PC-9 (cell line): ENCODE data around the gene PIGC.

Source experiments
- CTCF ChIP-seq: fragments of 200-600 bp; sonication (generic); conservative IDR thresholded peaks from 2 replicates; pipeline ENCODE4 v1.6.1; 2017; ENCODE audit warnings: mixed run types, antibody characterized with exemption, mild to moderate bottlenecking, moderate library complexity
- EZH2 ChIP-seq: fragments of 200-600 bp; sonication (generic); IDR thresholded peaks from 2 replicates; pipeline ENCODE4 v1.8.0; 2017; ENCODE audit warnings: antibody characterized with exemption, low read depth

- TF ChIP-seq CTCF (no peak), EZH2 (no peak)
Observed at GRCh38 chr1:172457479-172458130, 13.7 kb upstream of the PIGC start.
